HL-60 (cell line): ENCODE measurements around the gene SOX1.

Experiments used
- DNase-seq, 2 experiments: peaks; one replicate each; pipeline ENCODE4 v3.0.0-alpha.2; 2010 to 2020; ENCODE audit warnings: low read depth in 1 of 2, low spot score in 1 of 2
- H3K27ac ChIP-seq: fragments of 250-450 bp; sonication (Bioruptor Pico); replicated peaks from 2 replicates; pipeline ENCODE4 v1.5.1; 2020; ENCODE audit warnings: mild to moderate bottlenecking, moderate library complexity
- H3K27me3 ChIP-seq: fragments of 250-450 bp; sonication (Bioruptor Pico); 2 replicates; pipeline ENCODE4 v1.5.1; 2021; ENCODE audit warnings: mild to moderate bottlenecking, moderate library complexity; ENCODE audit not compliant: insufficient read depth, poor library complexity, severe bottlenecking
- H3K4me3 ChIP-seq: replicated peaks from 2 replicates; pipeline ENCODE4 v1.5.1; 2011; ENCODE audit warnings: mild to moderate bottlenecking, control low read depth, low read length; ENCODE audit not compliant: insufficient read depth
- CTCF ChIP-seq: IDR thresholded peaks from one replicate; pipeline ENCODE4 v1.5.1; 2011; ENCODE audit warnings: low read length, control low read depth, inconsistent platforms; ENCODE audit not compliant: insufficient read depth
- GABPA ChIP-seq: IDR thresholded peaks from 2 replicates; pipeline ENCODE4 v1.6.1; 2012; ENCODE audit warnings: low read depth
- POLR2AphosphoS5 ChIP-seq: IDR thresholded peaks from 2 replicates; pipeline ENCODE4 v1.6.1; 2012; ENCODE audit warnings: low read depth
- REST ChIP-seq: IDR thresholded peaks from 2 replicates; pipeline ENCODE4 v1.6.1; 2012; ENCODE audit warnings: low read depth; ENCODE audit not compliant: insufficient replicate concordance
- SPI1 ChIP-seq: IDR thresholded peaks from 2 replicates; pipeline ENCODE4 v1.6.1; 2012; ENCODE audit warnings: low read depth, mild to moderate bottlenecking, borderline replicate concordance

The SOX1 gene

DNA sequence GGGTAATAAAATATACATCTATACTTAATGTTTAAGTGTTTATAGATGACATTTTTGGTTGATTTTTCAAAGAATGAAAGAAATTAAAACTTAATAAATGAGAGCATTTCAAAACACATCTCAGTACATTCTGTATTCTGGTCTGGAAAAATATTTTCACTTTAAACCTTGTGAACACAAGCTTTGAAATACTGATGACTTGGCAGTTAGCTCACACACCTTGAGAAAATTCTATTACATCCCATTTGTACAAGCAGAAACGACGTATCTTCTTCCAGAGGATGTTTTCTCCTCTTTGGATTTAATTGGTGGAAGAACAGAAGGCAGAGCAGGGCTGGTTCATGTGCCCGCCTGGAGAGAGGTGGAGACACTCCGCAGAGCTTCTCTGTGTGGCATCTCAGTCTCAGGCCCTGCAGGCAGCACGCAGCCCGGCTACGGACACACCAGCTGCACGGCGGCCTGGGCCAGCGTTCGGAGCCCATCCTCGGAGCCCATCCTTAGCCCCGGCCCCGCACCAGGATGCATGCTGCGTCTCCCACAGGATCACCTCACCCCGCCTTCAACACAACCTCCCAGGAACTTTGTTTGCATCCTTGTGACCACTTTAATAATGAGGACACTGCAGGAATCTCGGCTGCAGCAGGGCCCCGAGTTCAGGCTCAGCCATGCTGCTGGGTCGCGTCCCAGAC lies 48.6 kb downstream of the SOX1 start:
- no peak for TF ChIP-seq GABPA
- no peak for TF ChIP-seq POLR2AphosphoS5
- TF ChIP-seq CTCF = no peak
- TF ChIP-seq SPI1 = no peak
- no peak for TF ChIP-seq REST
- no peak for DNase-seq
- H3K4me3 ChIP-seq = no peak overlapping the region
- H3K27ac ChIP-seq = no peak overlapping the region
- peaks cover 7% of the 10 kb centered on the region for H3K27me3 ChIP-seq

GRCh38 chr13:112116187-112116950 lies 49.4 kb downstream of the SOX1 start:
- TF ChIP-seq GABPA (no peak), POLR2AphosphoS5 (no peak), REST (no peak), CTCF (no peak), SPI1 (no peak)
- no peak for DNase-seq
- Histone ChIP-seq H3K4me3 (no peak overlapping the region), H3K27me3 (peaks cover 7% of the 10 kb centered on the region), H3K27ac (no peak overlapping the region)

DNA sequence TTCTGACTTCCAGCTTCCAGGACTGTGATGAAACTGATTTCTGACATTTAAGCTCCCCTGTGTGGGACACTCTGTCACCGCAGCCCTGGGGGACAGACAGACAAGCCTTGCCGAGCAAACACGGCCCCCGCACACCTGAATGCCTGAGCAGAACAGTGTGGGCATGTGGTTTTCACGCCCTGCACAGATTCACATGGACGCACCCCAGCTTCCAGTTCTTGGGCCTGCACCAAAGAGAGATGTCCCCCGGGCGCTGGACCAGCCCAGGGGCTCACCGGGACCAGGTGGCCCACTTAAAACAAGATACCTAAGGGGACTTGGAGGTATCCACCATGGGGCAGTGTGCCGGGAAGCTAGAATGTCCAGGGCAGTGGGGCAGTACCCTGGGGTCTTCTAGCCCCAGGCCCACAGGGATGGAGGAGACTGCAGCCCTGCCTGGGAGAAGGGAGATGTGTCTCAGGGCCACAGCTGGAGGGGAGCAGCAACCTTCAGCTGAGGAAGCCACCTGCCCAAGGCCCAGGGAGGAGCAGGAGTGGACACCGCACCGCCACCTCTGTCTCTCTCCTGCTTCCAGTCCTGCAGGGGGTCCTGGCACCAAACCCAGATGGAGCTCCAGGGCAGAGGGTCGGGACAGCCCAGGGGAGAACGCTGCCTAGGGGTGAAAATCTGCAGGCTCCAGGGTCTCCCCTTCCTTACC lies 50.5 kb downstream of the SOX1 start:
- TF ChIP-seq POLR2AphosphoS5 (no peak), GABPA (no peak)
- no peak for DNase-seq
- Histone ChIP-seq H3K4me3 (no peak overlapping the region), H3K27me3 (no peaks in the 10 kb centered on the region), H3K27ac (no peak overlapping the region)

DNA sequence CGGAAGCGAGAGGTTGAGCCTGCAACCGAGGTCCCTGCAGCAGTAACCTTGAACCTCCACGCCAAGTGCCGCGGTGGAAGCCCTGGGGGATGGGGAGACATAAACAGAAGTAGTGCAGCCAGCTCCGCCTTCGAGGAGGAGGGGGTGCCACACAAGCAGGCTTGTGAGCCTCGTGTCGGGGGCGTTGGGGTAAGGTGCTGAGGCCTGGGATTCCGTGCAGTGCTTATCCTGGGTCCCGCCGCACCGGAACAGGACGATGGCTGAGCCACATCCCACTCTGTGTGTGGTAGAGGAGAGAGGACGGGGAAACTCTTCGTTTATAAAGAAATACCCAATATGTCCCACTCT lies 51.0 kb downstream of the SOX1 start:
- DNase-seq = no peak
- TF ChIP-seq POLR2AphosphoS5 = no peak
- no peak for TF ChIP-seq SPI1
- no peak for TF ChIP-seq REST
- no peak for TF ChIP-seq CTCF
- TF ChIP-seq GABPA = no peak
- Histone ChIP-seq H3K27ac (no peak overlapping the region), H3K27me3 (no peaks in the 10 kb centered on the region), H3K4me3 (no peak overlapping the region)
